Stomach smooth muscle (tissue), 2 donors: ENCODE results near the gene FHIT.

Experiments
- H3K27ac ChIP-seq: one replicate; pipeline ENCODE4 v1.7.0; 2013; ENCODE audit warnings: mild to moderate bottlenecking, low read length, inconsistent platforms
- H3K27me3 ChIP-seq, 2 donors: one replicate each; pipeline ENCODE4 v1.7.0; 2013; ENCODE audit warnings: low read length in 2 of 2; ENCODE audit not compliant: insufficient read depth in 2 of 2, control insufficient read depth in 1 of 2
- H3K36me3 ChIP-seq, 2 donors: one replicate each; pipeline ENCODE4 v1.7.0; 2013; ENCODE audit warnings: low read length in 2 of 2; ENCODE audit not compliant: control insufficient read depth in 2 of 2, insufficient read depth in 2 of 2
- H3K4me1 ChIP-seq: one replicate; pipeline ENCODE4 v1.7.0; 2013; ENCODE audit warnings: low read length; ENCODE audit not compliant: control insufficient read depth, insufficient read depth
- H3K4me3 ChIP-seq, 2 donors: one replicate each; pipeline ENCODE4 v1.7.0; 2013; ENCODE audit warnings: low read length in 2 of 2
- H3K9ac ChIP-seq, 2 donors: one replicate each; pipeline ENCODE4 v1.7.0; 2013; ENCODE audit warnings: low read length in 2 of 2, mild to moderate bottlenecking in 1 of 2
- H3K9me3 ChIP-seq, 2 donors: one replicate each; pipeline ENCODE4 v1.7.0; 2013; ENCODE audit warnings: low read length in 2 of 2; ENCODE audit not compliant: control insufficient read depth in 2 of 2
- donor health status: healthy.
- donor health status: Pancreatic carcinoma.

Gene FHIT

GRCh38 chr3:61173676-61174075 lies 77.6 kb downstream of the FHIT start:
- no peak overlapping the region for H3K9ac ChIP-seq
- H3K27me3 ChIP-seq: no peaks in the 10 kb centered on the region
- H3K27ac ChIP-seq: no peak overlapping the region
- H3K36me3 ChIP-seq: no peaks in the 10 kb centered on the region
- H3K4me3 ChIP-seq: no peak overlapping the region
- no peaks in the 10 kb centered on the region for H3K4me1 ChIP-seq
- no peaks in the 10 kb centered on the region for H3K9me3 ChIP-seq

- Histone ChIP-seq H3K4me3 (no peak overlapping the region), H3K9ac (no peak overlapping the region), H3K9me3 (no peaks in the 10 kb centered on the region), H3K27ac (no peak overlapping the region), H3K4me1 (no peaks in the 10 kb centered on the region), H3K36me3 (no peaks in the 10 kb centered on the region), H3K27me3 (no peaks in the 10 kb centered on the region)
Observed at GRCh38 chr3:61172684-61173083, 78.6 kb downstream of the FHIT start.

- no peaks in the 10 kb centered on the region for H3K27me3 ChIP-seq
- no peaks in the 10 kb centered on the region for H3K4me1 ChIP-seq
- H3K9ac ChIP-seq: no peak overlapping the region
- no peak overlapping the region for H3K4me3 ChIP-seq
- no peaks in the 10 kb centered on the region for H3K9me3 ChIP-seq
- no peak overlapping the region for H3K27ac ChIP-seq
- no peaks in the 10 kb centered on the region for H3K36me3 ChIP-seq
Observed at GRCh38 chr3:61172203-61172602, 79.0 kb downstream of the FHIT start.

- Histone ChIP-seq H3K27me3 (no peaks in the 10 kb centered on the region), H3K4me1 (no peaks in the 10 kb centered on the region), H3K9ac (no peak overlapping the region), H3K4me3 (no peak overlapping the region), H3K9me3 (no peaks in the 10 kb centered on the region), H3K27ac (no peak overlapping the region), H3K36me3 (no peaks in the 10 kb centered on the region)
Observed at GRCh38 chr3:61169621-61170251, 81.5 kb downstream of the FHIT start.

GRCh38 chr3:61168286-61168685 lies 83.0 kb downstream of the FHIT start:
- Histone ChIP-seq H3K9ac (no peak overlapping the region), H3K9me3 (no peaks in the 10 kb centered on the region), H3K27me3 (no peaks in the 10 kb centered on the region), H3K4me3 (no peak overlapping the region), H3K4me1 (no peaks in the 10 kb centered on the region), H3K36me3 (no peaks in the 10 kb centered on the region), H3K27ac (no peak overlapping the region)

- Histone ChIP-seq H3K9ac (no peak overlapping the region), H3K4me3 (no peak overlapping the region), H3K27ac (no peak overlapping the region), H3K9me3 (no peaks in the 10 kb centered on the region), H3K27me3 (no peaks in the 10 kb centered on the region), H3K4me1 (no peaks in the 10 kb centered on the region), H3K36me3 (no peaks in the 10 kb centered on the region)
Observed at GRCh38 chr3:61162965-61163364, 88.3 kb downstream of the FHIT start.

GRCh38 chr3:61158667-61159066 lies 92.6 kb downstream of the FHIT start:
- H3K27ac ChIP-seq: no peak overlapping the region
- no peaks in the 10 kb centered on the region for H3K36me3 ChIP-seq
- no peaks in the 10 kb centered on the region for H3K4me1 ChIP-seq
- H3K9ac ChIP-seq: no peak overlapping the region
- no peaks in the 10 kb centered on the region for H3K27me3 ChIP-seq
- no peak overlapping the region for H3K4me3 ChIP-seq
- H3K9me3 ChIP-seq: no peaks in the 10 kb centered on the region

- Histone ChIP-seq H3K27me3 (no peaks in the 10 kb centered on the region), H3K27ac (no peak overlapping the region), H3K9me3 (no peaks in the 10 kb centered on the region), H3K4me1 (no peaks in the 10 kb centered on the region), H3K9ac (no peak overlapping the region), H3K4me3 (no peak overlapping the region), H3K36me3 (no peaks in the 10 kb centered on the region)
Observed at GRCh38 chr3:61158216-61158615, 93.0 kb downstream of the FHIT start.

GRCh38 chr3:61157414-61157813 lies 93.8 kb downstream of the FHIT start:
- H3K9me3 ChIP-seq: no peaks in the 10 kb centered on the region
- H3K27ac ChIP-seq: no peak overlapping the region
- H3K27me3 ChIP-seq: no peaks in the 10 kb centered on the region
- H3K9ac ChIP-seq: no peak overlapping the region
- H3K36me3 ChIP-seq: no peaks in the 10 kb centered on the region
- H3K4me1 ChIP-seq: no peaks in the 10 kb centered on the region
- no peak overlapping the region for H3K4me3 ChIP-seq

- no peaks in the 10 kb centered on the region for H3K36me3 ChIP-seq
- H3K27ac ChIP-seq: no peak overlapping the region
- H3K4me3 ChIP-seq: no peak overlapping the region
- no peaks in the 10 kb centered on the region for H3K9me3 ChIP-seq
- H3K4me1 ChIP-seq: no peaks in the 10 kb centered on the region
- no peak overlapping the region for H3K9ac ChIP-seq
- no peaks in the 10 kb centered on the region for H3K27me3 ChIP-seq
Observed at GRCh38 chr3:61155701-61156292, 95.5 kb downstream of the FHIT start.

GRCh38 chr3:61154457-61155198 lies 96.6 kb downstream of the FHIT start:
- Histone ChIP-seq H3K27ac (no peak overlapping the region), H3K9me3 (no peaks in the 10 kb centered on the region), H3K4me1 (no peaks in the 10 kb centered on the region), H3K36me3 (no peaks in the 10 kb centered on the region), H3K4me3 (no peak overlapping the region), H3K9ac (no peak overlapping the region), H3K27me3 (no peaks in the 10 kb centered on the region)
